ENCODE data around the gene HMBS. TPM values are rescaled to one million over a fixed set of nuclear protein-coding genes. Genes with fewer than 3 reads are reported as not detected.

Gene HMBS
- total RNA-seq, 6 experiments from 2014 or later: 31.1 to 45.6 (median 41.9) TPM

GRCh38 chr11:119044708-119045107 is 40.0 kb upstream of the HMBS start:
- Mint-ChIP-seq H3K4me3 (no peak overlapping the region), H3K27me3 (ENCODE audit: insufficient read depth) (peaks cover 5% of the 10 kb centered on the region), H3K27ac (no peak overlapping the region), H3K4me1 (ENCODE audit: low read depth) (peaks cover 7% of the 10 kb centered on the region), H3K36me3 (ENCODE audit: low read depth) (peaks cover 27% of the 10 kb centered on the region), H3K9me3 (no peaks in the 10 kb centered on the region)
- no peak for DNase-seq
- peak; percentile 50 for TF ChIP-seq CTCF (IDR thresholded peaks at IDR 0.05)

GRCh38 chr11:119046489-119046888 is 38.2 kb upstream of the HMBS start:
- H3K27me3 Mint-ChIP-seq (ENCODE audit: insufficient read depth): peaks cover 5% of the 10 kb centered on the region
- DNase-seq: no peak
- H3K4me3 Mint-ChIP-seq: no peak overlapping the region
- no peak for TF ChIP-seq CTCF (IDR thresholded peaks at IDR 0.05)
- H3K27ac Mint-ChIP-seq: no peak overlapping the region
- H3K36me3 Mint-ChIP-seq (ENCODE audit: low read depth): peaks cover 39% of the 10 kb centered on the region
- peaks cover 7% of the 10 kb centered on the region for H3K4me1 Mint-ChIP-seq (ENCODE audit: low read depth)
- no peaks in the 10 kb centered on the region for H3K9me3 Mint-ChIP-seq

- no peak for DNase-seq
- no peak for TF ChIP-seq CTCF (IDR thresholded peaks at IDR 0.05)
- Mint-ChIP-seq H3K9me3 (no peaks in the 10 kb centered on the region), H3K27me3 (ENCODE audit: insufficient read depth) (peaks cover 5% of the 10 kb centered on the region; the same call in 1 of the 2 replicates), H3K36me3 (ENCODE audit: low read depth) (peaks cover 42% of the 10 kb centered on the region), H3K4me1 (ENCODE audit: low read depth) (peaks cover under 1% of the 10 kb centered on the region), H3K4me3 (no peak overlapping the region), H3K27ac (no peak overlapping the region)
Observed at GRCh38 chr11:119047205-119047604, 37.5 kb upstream of the HMBS start.

GRCh38 chr11:119048644-119049043 is 36.0 kb upstream of the HMBS start:
- Mint-ChIP-seq H3K9me3 (no peaks in the 10 kb centered on the region), H3K36me3 (ENCODE audit: low read depth) (peaks cover 54% of the 10 kb centered on the region), H3K4me1 (ENCODE audit: low read depth) (no peaks in the 10 kb centered on the region; the same call in 1 of the 2 replicates), H3K27ac (no peak overlapping the region; the same call in 1 of the 2 replicates), H3K27me3 (ENCODE audit: insufficient read depth) (peaks cover 3% of the 10 kb centered on the region; the same call in 1 of the 2 replicates), H3K4me3 (no peak overlapping the region)
- TF ChIP-seq CTCF (IDR thresholded peaks at IDR 0.05): no peak
- DNase-seq: no peak

GRCh38 chr11:119049081-119049480 is 35.6 kb upstream of the HMBS start:
- no peak overlapping the region for H3K4me3 Mint-ChIP-seq
- TF ChIP-seq CTCF (IDR thresholded peaks at IDR 0.05): no peak
- H3K4me1 Mint-ChIP-seq (ENCODE audit: low read depth): no peaks in the 10 kb centered on the region; the same call in 1 of the 2 replicates
- peaks cover 58% of the 10 kb centered on the region for H3K36me3 Mint-ChIP-seq (ENCODE audit: low read depth)
- no peak overlapping the region for H3K27ac Mint-ChIP-seq
- H3K27me3 Mint-ChIP-seq (ENCODE audit: insufficient read depth): peaks cover 3% of the 10 kb centered on the region; the same call in 1 of the 2 replicates
- DNase-seq: no peak
- H3K9me3 Mint-ChIP-seq: no peaks in the 10 kb centered on the region

Measured in HFFc6 (cell line).